ENCODE results near the gene C1RL.

C1RL gene

DNA sequence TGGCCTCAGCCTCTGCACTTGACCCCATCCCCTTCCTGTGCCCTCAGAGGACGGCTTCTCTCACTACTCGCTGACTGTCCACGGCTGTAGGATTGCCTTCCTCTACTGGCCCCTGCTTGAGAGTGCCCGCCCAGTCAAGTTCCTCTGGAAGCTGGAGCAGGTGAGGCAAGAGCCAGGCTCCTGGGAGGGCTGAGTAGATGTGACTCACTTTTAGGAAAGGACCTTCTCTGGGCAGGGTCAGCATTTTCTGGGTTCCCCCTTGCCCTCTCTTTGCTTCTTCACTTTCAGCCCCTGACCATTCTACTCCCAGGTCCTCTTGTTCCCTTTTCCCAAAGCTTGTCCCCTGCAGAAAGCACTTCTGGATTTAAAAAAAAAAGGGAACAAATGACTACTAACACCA is 28.9 kb upstream of the C1RL start:
- no peak overlapping the region for H3K4me3 ChIP-seq (ENCODE audit: low read depth, low read length)
- no peaks in the 10 kb centered on the region for H3K27me3 ChIP-seq (ENCODE audit: insufficient read depth, low read length)
- 0 out of 2 replicates have a peak, but pooled peaks cover 4% of the 10 kb centered on the region for H3K36me3 ChIP-seq (ENCODE audit: insufficient read depth, low read length)

DNA sequence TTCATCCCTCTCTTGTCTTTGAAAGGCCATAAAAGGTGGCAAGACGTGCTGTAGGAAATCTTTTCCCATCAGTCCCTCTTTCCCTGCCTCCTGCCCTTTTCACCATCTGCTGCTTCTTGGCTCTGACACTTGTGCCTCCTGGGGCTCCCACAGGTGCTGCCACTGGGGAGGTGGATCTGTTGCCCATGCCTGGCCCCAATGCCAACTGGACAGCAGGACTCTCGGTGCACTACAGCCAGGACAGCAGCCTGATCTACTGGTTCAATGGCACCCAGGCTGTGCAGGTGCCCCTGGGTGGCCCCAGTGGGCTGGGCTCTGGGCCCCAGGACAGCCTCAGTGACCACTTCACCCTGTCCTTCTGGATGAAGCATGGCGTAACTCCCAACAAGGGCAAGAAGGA is 27.7 kb upstream of the C1RL start:
- H2AFZ ChIP-seq (ENCODE audit: low read length, unreplicated experiment): no peak overlapping the region
- H3K4me3 ChIP-seq (ENCODE audit: low read depth, low read length): no peak overlapping the region
- no peaks in the 10 kb centered on the region for H3K4me1 ChIP-seq (ENCODE audit: control insufficient read depth, insufficient read depth, low read length, unreplicated experiment)
- H3K27ac ChIP-seq (ENCODE audit: low read depth, low read length): no peak overlapping the region
- H3K79me2 ChIP-seq (ENCODE audit: control insufficient read depth, insufficient read depth, low read length, unreplicated experiment): no peaks in the 10 kb centered on the region
- H3K27me3 ChIP-seq (ENCODE audit: insufficient read depth, low read length): no peaks in the 10 kb centered on the region
- H3K36me3 ChIP-seq (ENCODE audit: insufficient read depth, low read length): 0 out of 2 replicates have a peak, but pooled peaks cover 4% of the 10 kb centered on the region

More for the DNA sequence above, 28.9 kb upstream of the C1RL start:
- H3K27ac ChIP-seq (ENCODE audit: low read depth, low read length): no peak overlapping the region
- H3K79me2 ChIP-seq (ENCODE audit: control insufficient read depth, insufficient read depth, low read length, unreplicated experiment): no peaks in the 10 kb centered on the region
- no peaks in the 10 kb centered on the region for H3K4me1 ChIP-seq (ENCODE audit: control insufficient read depth, insufficient read depth, low read length, unreplicated experiment)
- H2AFZ ChIP-seq (ENCODE audit: low read length, unreplicated experiment): no peak overlapping the region

DNA sequence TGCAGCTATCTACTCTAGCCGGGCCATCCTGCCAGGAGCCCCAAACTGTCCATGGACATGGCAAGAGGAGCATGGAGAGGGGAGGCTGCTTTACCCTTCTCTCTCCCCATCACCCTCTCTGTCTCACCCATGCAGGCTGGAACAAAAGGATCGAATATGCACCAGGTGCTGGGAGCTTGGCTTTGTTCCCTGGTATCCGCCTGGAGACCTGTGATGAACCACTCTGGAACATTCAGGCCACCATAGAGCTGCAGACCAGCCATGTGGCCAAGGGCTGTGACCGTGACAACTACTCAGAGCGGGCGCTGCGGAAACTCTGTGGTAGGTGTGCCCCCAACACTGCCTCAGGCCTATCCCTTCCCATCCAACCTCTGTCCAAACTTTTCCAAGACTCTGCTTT is 27.1 kb upstream of the C1RL start:
- Histone ChIP-seq H2AFZ (ENCODE audit: low read length, unreplicated experiment) (no peak overlapping the region), H3K4me1 (ENCODE audit: control insufficient read depth, insufficient read depth, low read length, unreplicated experiment) (no peaks in the 10 kb centered on the region)

DNA sequence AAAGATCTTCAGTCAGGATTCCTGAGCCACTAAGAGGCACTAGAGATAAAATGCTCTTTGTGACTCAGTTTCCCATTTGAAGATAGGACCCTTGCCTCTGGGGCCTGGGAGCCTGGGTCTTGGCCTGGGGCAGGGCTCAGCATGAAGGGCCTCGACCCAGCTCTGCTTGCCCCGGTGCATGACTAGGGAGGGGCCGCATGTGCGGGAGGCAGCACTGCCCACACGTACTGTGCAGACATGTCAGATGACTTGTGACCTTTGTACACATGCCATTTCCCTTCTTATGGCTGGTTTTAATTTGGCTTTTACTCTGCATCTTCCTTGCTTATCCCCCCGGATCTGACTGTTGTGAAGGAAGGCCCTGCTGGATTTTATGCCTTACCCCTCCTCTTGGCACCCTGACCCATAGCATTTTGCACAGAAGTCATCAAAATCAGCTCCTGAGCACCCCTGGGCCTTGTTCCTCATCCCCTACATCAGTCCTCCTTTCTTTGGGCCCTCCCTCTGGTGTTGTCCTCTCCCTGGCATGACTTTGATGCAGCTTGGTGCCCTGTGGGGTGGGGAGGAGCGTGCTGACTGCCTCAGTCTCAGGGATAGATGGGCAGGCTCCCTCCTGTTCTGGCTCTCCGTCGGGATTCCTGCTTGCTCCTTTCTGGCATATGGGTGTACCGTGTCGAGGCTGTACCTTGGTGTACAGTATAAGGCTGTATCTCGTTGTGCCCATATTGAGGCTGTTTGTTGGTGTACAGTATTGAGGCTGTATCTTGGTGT is 25.6 kb upstream of the C1RL start:
- Histone ChIP-seq H3K36me3 (ENCODE audit: insufficient read depth, low read length) (0 out of 2 replicates have a peak, but pooled peaks cover 4% of the 10 kb centered on the region), H2AFZ (ENCODE audit: low read length, unreplicated experiment) (no peak overlapping the region), H3K4me3 (ENCODE audit: low read depth, low read length) (no peak overlapping the region), H3K79me2 (ENCODE audit: control insufficient read depth, insufficient read depth, low read length, unreplicated experiment) (no peaks in the 10 kb centered on the region), H3K27me3 (ENCODE audit: insufficient read depth, low read length) (no peaks in the 10 kb centered on the region), H3K4me1 (ENCODE audit: control insufficient read depth, insufficient read depth, low read length, unreplicated experiment) (peaks cover 3% of the 10 kb centered on the region), H3K27ac (ENCODE audit: low read depth, low read length) (no peak overlapping the region)

More for the DNA sequence above, 27.1 kb upstream of the C1RL start:
- no peak overlapping the region for H3K4me3 ChIP-seq (ENCODE audit: low read depth, low read length)
- no peaks in the 10 kb centered on the region for H3K27me3 ChIP-seq (ENCODE audit: insufficient read depth, low read length)
- H3K36me3 ChIP-seq (ENCODE audit: insufficient read depth, low read length): 0 out of 2 replicates have a peak, but pooled peaks cover 4% of the 10 kb centered on the region
- no peak overlapping the region for H3K27ac ChIP-seq (ENCODE audit: low read depth, low read length)
- no peaks in the 10 kb centered on the region for H3K79me2 ChIP-seq (ENCODE audit: control insufficient read depth, insufficient read depth, low read length, unreplicated experiment)

DNA sequence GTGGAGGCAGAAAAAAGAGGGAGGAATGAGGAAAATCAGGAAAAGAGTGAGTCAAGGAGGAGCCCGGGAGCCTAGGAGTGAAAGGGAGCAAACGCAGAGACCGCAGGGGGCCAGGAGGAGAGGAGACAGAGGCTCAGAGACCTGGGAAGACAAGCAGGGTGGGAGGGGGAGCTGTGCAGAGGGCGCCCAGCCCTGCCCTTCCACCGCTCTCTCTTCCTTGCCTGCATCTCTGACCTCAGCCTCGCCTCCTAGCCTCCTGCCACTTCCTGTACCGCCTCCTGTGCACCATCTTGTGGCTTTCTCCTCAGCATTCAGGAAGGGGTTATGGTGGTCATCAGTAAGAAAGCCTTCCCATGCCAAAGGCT is 22.5 kb upstream of the C1RL start:
- H3K4me3 ChIP-seq (ENCODE audit: low read depth, low read length): peak overlapping the region; percentile 83; the same call in 1 of the 2 replicates

DNA sequence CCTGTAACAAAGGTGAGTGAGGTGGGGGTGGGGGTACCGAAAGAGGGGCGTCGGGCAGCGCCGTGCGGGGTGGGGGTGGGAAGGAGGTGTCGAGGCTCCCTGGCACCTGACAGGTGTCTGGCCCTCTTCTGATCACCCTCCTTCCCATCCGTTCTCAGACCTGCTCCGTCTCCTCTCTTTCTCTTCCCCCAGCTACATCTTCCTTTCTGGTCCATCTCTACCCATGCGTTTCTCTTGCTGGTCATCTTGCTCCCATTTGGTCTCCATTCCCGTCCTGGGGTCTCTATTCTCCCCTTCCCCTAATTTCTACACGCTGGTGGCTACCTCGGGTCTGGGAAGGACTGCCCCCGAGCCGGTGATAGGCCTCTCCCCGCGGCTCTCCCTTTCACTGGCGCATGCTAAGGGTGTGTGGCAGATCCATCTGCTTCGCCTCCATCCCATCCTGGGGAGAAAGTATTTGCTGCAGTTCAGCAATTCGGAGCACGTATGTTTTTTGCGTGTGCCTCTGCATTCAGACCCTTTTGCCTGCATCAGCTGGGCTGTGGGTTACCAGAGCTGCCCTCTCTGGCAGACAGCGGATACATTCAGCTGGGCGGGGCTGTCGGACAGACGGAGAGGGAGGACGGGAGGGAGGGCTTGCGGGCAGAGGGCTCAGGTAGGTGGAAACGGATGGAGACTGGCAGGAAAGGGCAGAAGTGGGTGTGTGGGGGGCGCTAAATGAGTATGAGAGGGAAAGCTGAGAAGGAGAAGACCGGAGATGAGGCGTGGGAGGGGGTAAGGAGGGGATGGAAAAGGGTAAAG is 21.9 kb upstream of the C1RL start:
- no peaks in the 10 kb centered on the region for H3K36me3 ChIP-seq (ENCODE audit: insufficient read depth, low read length)
- no peaks in the 10 kb centered on the region for H3K79me2 ChIP-seq (ENCODE audit: control insufficient read depth, insufficient read depth, low read length, unreplicated experiment)
- H3K27ac ChIP-seq (ENCODE audit: low read depth, low read length): no peak overlapping the region
- no peak overlapping the region for H2AFZ ChIP-seq (ENCODE audit: low read length, unreplicated experiment)
- H3K4me1 ChIP-seq (ENCODE audit: control insufficient read depth, insufficient read depth, low read length, unreplicated experiment): peaks cover 11% of the 10 kb centered on the region
- H3K4me3 ChIP-seq (ENCODE audit: low read depth, low read length): peak overlapping the region; percentile 83
- H3K27me3 ChIP-seq (ENCODE audit: insufficient read depth, low read length): no peaks in the 10 kb centered on the region

More for the DNA sequence above, 22.5 kb upstream of the C1RL start:
- Histone ChIP-seq H3K4me1 (ENCODE audit: control insufficient read depth, insufficient read depth, low read length, unreplicated experiment) (peaks cover 11% of the 10 kb centered on the region), H3K79me2 (ENCODE audit: control insufficient read depth, insufficient read depth, low read length, unreplicated experiment) (no peaks in the 10 kb centered on the region), H3K36me3 (ENCODE audit: insufficient read depth, low read length) (0 out of 2 replicates have a peak, but pooled peaks cover 4% of the 10 kb centered on the region), H3K27ac (ENCODE audit: low read depth, low read length) (no peak overlapping the region), H3K27me3 (ENCODE audit: insufficient read depth, low read length) (no peaks in the 10 kb centered on the region), H2AFZ (ENCODE audit: low read length, unreplicated experiment) (no peak overlapping the region)

DNA sequence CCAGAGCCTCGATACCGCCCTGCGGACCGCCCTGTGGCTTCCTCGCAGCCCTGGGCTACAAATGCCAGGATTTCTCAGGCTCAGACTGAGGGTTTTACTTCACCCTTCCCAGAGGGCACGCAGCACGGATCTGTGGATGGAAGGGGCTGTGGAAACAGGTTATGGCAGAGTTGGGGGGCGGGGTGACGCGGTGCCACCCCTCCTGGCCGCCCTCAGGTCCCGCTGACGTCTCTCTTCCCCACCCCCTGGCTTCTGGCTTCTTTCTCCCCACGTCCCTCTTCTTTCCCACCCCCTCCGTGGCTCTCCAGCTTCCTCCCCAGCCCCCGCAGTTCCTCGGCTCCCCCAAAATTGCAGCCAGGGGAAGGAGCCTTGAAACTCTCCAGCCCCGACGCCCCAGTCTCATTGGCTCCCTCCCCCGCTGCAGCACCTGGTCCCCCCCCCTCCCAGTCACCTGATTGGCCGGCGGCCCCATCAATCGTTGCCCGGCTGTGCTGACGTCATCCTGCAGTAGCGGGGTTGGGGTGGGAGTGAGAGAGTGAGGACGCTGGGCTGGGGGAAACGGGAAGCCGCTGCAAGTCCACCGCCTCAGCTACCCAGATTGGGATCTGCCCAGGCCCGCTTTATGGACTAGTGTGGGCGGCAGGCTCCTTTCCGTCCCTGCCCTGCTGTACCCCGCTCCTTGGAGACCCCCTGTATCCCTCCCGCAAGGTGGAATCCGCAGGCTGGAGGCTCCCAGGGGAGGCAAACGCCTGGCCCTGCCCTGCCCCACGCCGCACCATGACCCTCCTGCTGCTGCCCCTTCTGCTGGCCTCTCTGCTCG is 21.1 kb upstream of the C1RL start, which contains the start of gene CLSTN3:
TSS of gene CLSTN3 (plus strand) at position 500 of the 820 bp plus-strand sequence. CDS start at position 778, 278 bp downstream.
- no peaks in the 10 kb centered on the region for H3K36me3 ChIP-seq (ENCODE audit: insufficient read depth, low read length)
- H3K4me3 ChIP-seq (ENCODE audit: low read depth, low read length): peak within 1 kb of the TSS; percentile 83
- H2AFZ ChIP-seq (ENCODE audit: low read length, unreplicated experiment): peak within 1 kb of the TSS; percentile 79
- H3K27me3 ChIP-seq (ENCODE audit: insufficient read depth, low read length): no peaks in the 10 kb centered on the region
- peaks cover 11% of the 10 kb centered on the region for H3K4me1 ChIP-seq (ENCODE audit: control insufficient read depth, insufficient read depth, low read length, unreplicated experiment)
- H3K27ac ChIP-seq (ENCODE audit: low read depth, low read length): no peak within 1 kb of the TSS
- H3K79me2 ChIP-seq (ENCODE audit: control insufficient read depth, insufficient read depth, low read length, unreplicated experiment): no peaks in the 10 kb centered on the region

DNA sequence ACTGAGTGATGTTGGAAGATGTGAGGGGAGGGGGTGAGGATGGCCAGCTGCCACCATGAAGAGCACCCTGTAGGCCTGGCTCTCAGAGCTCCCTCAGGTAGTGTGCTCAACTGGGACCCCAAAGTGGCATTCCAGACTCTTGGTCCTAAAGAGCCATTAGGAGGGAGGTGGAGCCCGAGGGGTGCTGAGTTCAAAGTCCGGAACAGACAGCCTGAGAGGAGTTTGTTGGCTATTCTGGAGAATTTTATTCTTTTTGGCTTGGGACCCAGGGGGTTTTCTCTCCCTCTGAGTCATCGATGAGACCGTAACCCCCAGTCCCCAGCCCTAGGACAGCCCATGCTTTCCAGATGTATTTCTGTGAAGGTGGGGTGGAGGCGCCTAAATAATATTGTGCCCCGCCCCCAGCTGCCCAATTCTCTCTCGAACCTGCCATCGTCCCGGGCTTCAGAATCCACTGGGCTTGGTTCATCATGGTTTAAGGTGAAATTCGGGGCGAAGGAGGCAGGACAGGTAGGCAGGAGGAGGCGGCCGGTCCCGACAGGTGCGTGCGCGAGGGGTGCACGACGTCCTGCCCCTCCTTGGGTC is 20.4 kb upstream of the C1RL start:
- H2AFZ ChIP-seq (ENCODE audit: low read length, unreplicated experiment): peak overlapping the region; percentile 79
- no peaks in the 10 kb centered on the region for H3K36me3 ChIP-seq (ENCODE audit: insufficient read depth, low read length)
- H3K27me3 ChIP-seq (ENCODE audit: insufficient read depth, low read length): no peaks in the 10 kb centered on the region
- peaks cover 11% of the 10 kb centered on the region for H3K4me1 ChIP-seq (ENCODE audit: control insufficient read depth, insufficient read depth, low read length, unreplicated experiment)
- H3K27ac ChIP-seq (ENCODE audit: low read depth, low read length): no peak overlapping the region
- peak overlapping the region; percentile 83 for H3K4me3 ChIP-seq (ENCODE audit: low read depth, low read length)
- H3K79me2 ChIP-seq (ENCODE audit: control insufficient read depth, insufficient read depth, low read length, unreplicated experiment): no peaks in the 10 kb centered on the region

DNA sequence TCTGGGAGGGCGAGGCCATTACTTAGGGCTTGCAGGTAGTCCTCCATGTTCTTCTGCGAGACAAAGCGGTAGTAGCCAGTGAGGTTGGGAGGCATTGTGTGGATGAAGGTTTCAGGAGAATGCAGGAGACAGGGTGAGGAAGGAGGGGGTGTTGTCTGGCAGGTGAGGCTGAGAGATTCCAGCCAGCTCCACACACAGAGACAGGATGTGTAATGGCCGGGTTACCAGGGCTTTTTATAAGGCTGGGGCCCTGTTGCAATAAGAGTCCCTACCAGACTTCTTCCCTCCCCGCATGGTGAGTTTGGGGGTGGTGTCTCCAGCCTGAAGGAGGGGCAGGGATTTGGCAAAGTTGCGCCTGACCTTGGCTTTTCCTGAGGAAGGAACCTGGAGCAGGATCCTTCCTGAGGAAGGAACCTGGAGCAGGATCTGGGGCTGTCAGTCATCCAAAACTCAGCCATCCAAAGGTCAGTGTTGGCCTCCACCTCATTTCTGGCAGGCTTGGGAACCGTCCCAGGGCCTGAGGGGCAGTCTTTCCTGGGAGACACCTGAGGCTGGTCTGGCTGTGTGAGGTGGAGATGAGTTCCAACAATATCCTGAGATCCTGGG is 19.8 kb upstream of the C1RL start, which contains the start of gene RBP5:
TSS of gene RBP5 (minus strand) at position 209 of the 606 bp plus-strand sequence. CDS start at position 95, 114 bp downstream.
- Histone ChIP-seq H2AFZ (ENCODE audit: low read length, unreplicated experiment) (peak within 1 kb of the TSS; percentile 79), H3K79me2 (ENCODE audit: control insufficient read depth, insufficient read depth, low read length, unreplicated experiment) (no peaks in the 10 kb centered on the region), H3K27me3 (ENCODE audit: insufficient read depth, low read length) (no peaks in the 10 kb centered on the region), H3K36me3 (ENCODE audit: insufficient read depth, low read length) (no peaks in the 10 kb centered on the region), H3K27ac (ENCODE audit: low read depth, low read length) (no peak within 1 kb of the TSS), H3K4me3 (ENCODE audit: low read depth, low read length) (peak within 1 kb of the TSS; percentile 83), H3K4me1 (ENCODE audit: control insufficient read depth, insufficient read depth, low read length, unreplicated experiment) (peaks cover 11% of the 10 kb centered on the region)
